Neuron (in vitro differentiated cells): ENCODE results near the gene ATCAY.

Source experiments
- H2AFZ ChIP-seq: one replicate; pipeline ENCODE4 v1.6.1; 2013; ENCODE audit warnings: low read depth, mild to moderate bottlenecking, inconsistent platforms, low read length, moderate library complexity
- H3K27me3 ChIP-seq: one replicate; pipeline ENCODE4 v1.6.1; 2013; ENCODE audit warnings: low read length; ENCODE audit not compliant: insufficient read depth
- H3K36me3 ChIP-seq: one replicate; pipeline ENCODE4 v1.6.1; 2013; ENCODE audit warnings: low read length; ENCODE audit not compliant: insufficient read depth
- H3K4me1 ChIP-seq: one replicate; pipeline ENCODE4 v1.6.1; 2013; ENCODE audit warnings: low read length; ENCODE audit not compliant: insufficient read depth
- H3K4me3 ChIP-seq: 2 replicates; pipeline ENCODE4 v1.5.1; 2013; ENCODE audit warnings: mild to moderate bottlenecking, low read length, moderate library complexity
- H3K9me3 ChIP-seq: one replicate; pipeline ENCODE4 v1.6.1; 2013; ENCODE audit warnings: low read length

Gene ATCAY

GRCh38 chr19:3842948-3843347 lies 37.5 kb upstream of the ATCAY start:
- Histone ChIP-seq H3K27me3 (no peaks in the 10 kb centered on the region), H3K36me3 (no peaks in the 10 kb centered on the region), H3K9me3 (no peaks in the 10 kb centered on the region), H3K4me1 (peaks cover 3% of the 10 kb centered on the region), H3K4me3 (no peak overlapping the region), H2AFZ (no peak overlapping the region)

DNA sequence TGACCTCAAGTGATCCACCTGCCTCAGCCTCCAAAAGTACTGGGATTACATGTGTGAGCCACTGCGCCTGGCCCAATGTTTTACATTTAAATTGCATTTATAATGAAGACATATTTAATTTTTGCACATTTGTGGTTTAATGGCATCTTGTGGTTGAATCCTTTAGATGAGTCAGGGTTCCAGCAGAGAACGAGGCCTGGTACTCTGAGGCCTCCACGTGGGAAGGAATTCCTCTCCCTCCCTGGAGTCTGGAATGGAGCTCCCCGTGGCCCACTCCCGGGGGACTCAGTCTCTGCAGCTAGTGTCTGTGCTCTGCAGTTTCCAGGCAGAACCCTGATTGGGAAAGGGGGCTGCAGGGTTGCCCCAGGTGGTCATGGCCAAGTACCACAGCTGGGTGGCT lies 35.9 kb upstream of the ATCAY start:
- H3K9me3 ChIP-seq: no peaks in the 10 kb centered on the region
- H3K36me3 ChIP-seq: no peaks in the 10 kb centered on the region
- no peaks in the 10 kb centered on the region for H3K27me3 ChIP-seq
- H3K4me1 ChIP-seq: peaks cover under 1% of the 10 kb centered on the region
- H3K4me3 ChIP-seq: no peak overlapping the region
- H2AFZ ChIP-seq: no peak overlapping the region

- H3K4me1 ChIP-seq: no peaks in the 10 kb centered on the region
- no peaks in the 10 kb centered on the region for H3K36me3 ChIP-seq
- H2AFZ ChIP-seq: no peak overlapping the region
- no peak overlapping the region for H3K4me3 ChIP-seq
- no peaks in the 10 kb centered on the region for H3K9me3 ChIP-seq
- no peaks in the 10 kb centered on the region for H3K27me3 ChIP-seq
These were observed 31.4 kb upstream of the ATCAY start for GRCh38 chr19:3849092-3849491.

- Histone ChIP-seq H3K9me3 (no peaks in the 10 kb centered on the region), H3K27me3 (no peaks in the 10 kb centered on the region), H3K4me1 (no peaks in the 10 kb centered on the region), H3K4me3 (no peak overlapping the region), H2AFZ (no peak overlapping the region), H3K36me3 (no peaks in the 10 kb centered on the region)
These were observed 30.7 kb upstream of the ATCAY start for GRCh38 chr19:3849787-3850186.

GRCh38 chr19:3850320-3850972 lies 30.0 kb upstream of the ATCAY start:
- no peak overlapping the region for H3K4me3 ChIP-seq
- no peaks in the 10 kb centered on the region for H3K9me3 ChIP-seq
- no peak overlapping the region for H2AFZ ChIP-seq
- H3K36me3 ChIP-seq: no peaks in the 10 kb centered on the region
- H3K4me1 ChIP-seq: no peaks in the 10 kb centered on the region
- no peaks in the 10 kb centered on the region for H3K27me3 ChIP-seq

- Histone ChIP-seq H3K9me3 (no peaks in the 10 kb centered on the region), H3K4me1 (no peaks in the 10 kb centered on the region), H3K4me3 (no peak overlapping the region), H2AFZ (no peak overlapping the region), H3K27me3 (no peaks in the 10 kb centered on the region), H3K36me3 (no peaks in the 10 kb centered on the region)
These were observed 29.0 kb upstream of the ATCAY start for GRCh38 chr19:3851254-3852176.

DNA sequence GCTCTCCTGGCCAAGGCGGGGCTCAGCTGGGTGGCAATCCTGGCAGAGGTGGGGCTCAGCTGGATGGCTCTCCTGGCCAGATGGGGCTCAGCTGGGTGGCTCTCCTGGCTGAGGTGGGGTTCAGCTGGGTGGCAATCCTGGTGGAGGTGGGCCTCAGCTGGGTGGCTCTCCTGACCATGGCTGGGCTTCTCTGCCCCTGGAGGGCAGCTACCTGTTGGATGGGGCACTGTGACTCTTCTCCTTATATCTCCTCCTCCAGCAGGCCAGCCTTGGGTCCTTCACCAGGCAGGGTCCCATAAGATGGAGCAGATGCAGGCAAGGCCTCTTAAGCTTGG lies 28.3 kb upstream of the ATCAY start:
- Histone ChIP-seq H3K4me1 (no peaks in the 10 kb centered on the region), H3K4me3 (no peak overlapping the region), H3K9me3 (no peaks in the 10 kb centered on the region), H3K36me3 (no peaks in the 10 kb centered on the region), H2AFZ (no peak overlapping the region), H3K27me3 (no peaks in the 10 kb centered on the region)

DNA sequence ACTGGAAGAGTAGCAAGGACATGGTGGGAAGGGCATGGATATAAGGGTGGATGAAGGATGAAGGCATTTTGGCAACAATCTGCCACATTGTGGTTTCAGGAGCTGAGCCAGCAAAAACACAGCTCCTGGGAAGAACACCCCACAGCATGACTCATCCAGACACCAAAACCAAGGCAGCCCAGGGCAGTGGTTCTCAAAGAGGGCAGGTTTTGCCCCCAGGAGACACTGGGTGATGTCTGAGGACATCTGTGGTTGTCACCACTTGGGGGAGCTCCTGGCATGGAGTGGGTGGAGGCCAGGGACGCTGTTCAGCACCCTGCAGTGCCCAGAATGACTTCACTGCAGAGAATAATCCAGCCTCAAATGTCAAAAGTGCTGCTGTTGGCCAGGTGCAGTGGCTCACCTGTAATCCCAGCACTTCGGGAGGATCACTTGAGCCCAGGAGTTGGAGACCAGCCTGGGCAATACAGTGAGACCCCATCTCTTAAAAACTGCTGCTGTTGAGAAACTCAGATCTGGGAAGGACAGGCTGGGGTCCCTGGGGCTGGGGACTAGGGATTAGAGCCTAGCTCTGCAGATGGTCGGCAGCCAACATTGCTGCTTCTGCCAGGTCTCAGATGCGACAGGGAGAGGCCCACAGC lies 27.8 kb upstream of the ATCAY start:
- no peak overlapping the region for H3K4me3 ChIP-seq
- H3K36me3 ChIP-seq: no peaks in the 10 kb centered on the region
- no peaks in the 10 kb centered on the region for H3K4me1 ChIP-seq
- no peak overlapping the region for H2AFZ ChIP-seq
- H3K27me3 ChIP-seq: no peaks in the 10 kb centered on the region
- no peaks in the 10 kb centered on the region for H3K9me3 ChIP-seq

DNA sequence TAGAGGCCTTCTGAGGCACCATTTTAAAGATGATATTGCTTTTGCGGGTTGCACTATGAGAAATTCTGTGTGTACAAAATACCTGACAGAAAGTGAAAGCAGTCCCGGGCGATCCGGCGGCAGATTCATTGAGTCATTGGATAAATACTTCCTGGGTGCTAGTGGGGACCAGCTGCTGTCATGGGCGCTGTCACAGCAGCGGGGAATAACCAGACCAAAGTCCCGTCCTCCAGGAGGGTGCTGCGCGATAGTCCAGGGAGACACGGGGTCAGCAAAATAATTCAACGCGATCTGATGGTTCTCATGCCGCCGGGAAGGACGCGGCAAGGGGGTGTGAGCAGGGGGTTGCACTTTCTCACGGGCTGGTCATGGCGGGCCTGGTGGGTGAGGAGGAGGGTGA lies 25.2 kb upstream of the ATCAY start:
- Histone ChIP-seq H2AFZ (no peak overlapping the region), H3K9me3 (no peaks in the 10 kb centered on the region), H3K4me3 (no peak overlapping the region), H3K27me3 (no peaks in the 10 kb centered on the region), H3K4me1 (no peaks in the 10 kb centered on the region), H3K36me3 (no peaks in the 10 kb centered on the region)

- no peaks in the 10 kb centered on the region for H3K9me3 ChIP-seq
- no peak overlapping the region for H3K4me3 ChIP-seq
- no peaks in the 10 kb centered on the region for H3K36me3 ChIP-seq
- no peaks in the 10 kb centered on the region for H3K4me1 ChIP-seq
- no peaks in the 10 kb centered on the region for H3K27me3 ChIP-seq
- no peak overlapping the region for H2AFZ ChIP-seq
These were observed 23.0 kb upstream of the ATCAY start for GRCh38 chr19:3857449-3858003.

DNA sequence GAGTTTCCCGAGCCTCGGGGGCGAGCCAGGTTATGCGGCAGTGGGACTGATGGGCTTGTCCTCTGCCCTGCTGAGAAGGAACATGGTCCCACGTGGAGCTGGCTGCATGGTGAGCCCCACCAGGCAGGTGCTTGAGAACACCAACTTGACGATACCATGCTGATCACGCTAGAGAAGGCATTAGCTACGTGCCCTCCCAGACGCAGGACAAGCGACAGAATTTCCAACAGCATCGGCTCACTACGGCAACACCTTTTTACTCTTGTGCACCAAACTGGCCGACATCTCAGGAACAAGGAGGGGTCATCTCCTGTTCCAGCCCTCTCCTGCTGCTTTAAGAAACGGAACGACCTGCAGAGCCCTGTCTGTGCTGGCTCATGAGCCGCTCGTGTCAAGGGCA lies 20.0 kb upstream of the ATCAY start:
- Histone ChIP-seq H3K27me3 (no peaks in the 10 kb centered on the region), H2AFZ (no peak overlapping the region), H3K9me3 (no peaks in the 10 kb centered on the region), H3K4me3 (no peak overlapping the region), H3K36me3 (no peaks in the 10 kb centered on the region), H3K4me1 (no peaks in the 10 kb centered on the region)

DNA sequence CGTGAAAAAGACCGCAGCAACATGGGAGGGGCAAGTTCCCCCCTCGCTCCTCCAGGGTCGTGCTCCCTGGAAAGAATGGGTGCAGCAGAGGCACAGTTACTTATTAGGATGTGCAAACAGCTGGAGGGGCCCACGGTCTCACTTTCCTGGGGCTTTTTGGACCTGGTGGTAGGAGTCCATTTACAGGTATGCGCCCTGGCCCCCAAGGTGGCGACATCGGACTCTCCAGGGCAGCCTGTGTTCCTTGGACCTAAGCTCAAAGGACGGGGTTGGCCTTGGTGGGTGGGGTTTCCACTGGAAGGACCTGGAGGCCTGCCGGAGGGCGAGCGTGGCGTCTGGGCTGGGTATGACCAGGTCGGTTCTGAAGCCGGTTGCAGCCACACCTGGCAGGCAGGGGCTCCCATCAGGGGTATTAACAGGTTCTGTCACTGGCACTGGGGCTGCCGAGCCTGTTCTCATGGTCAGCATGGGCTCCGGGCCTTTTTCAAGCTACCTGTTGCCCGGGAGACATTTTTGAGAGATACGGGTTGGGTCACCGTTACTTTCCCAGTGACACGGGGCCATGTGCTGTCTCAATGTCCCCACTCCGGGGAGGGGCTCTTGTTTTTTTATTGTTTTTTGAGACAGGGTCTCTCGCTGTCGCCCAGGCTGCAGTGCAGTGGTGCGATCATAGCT lies 17.5 kb upstream of the ATCAY start:
- Histone ChIP-seq H2AFZ (no peak overlapping the region), H3K4me1 (no peaks in the 10 kb centered on the region), H3K36me3 (no peaks in the 10 kb centered on the region), H3K27me3 (no peaks in the 10 kb centered on the region), H3K9me3 (no peaks in the 10 kb centered on the region), H3K4me3 (no peak overlapping the region)

GRCh38 chr19:3863648-3864047 lies 16.8 kb upstream of the ATCAY start:
- Histone ChIP-seq H3K27me3 (no peaks in the 10 kb centered on the region), H3K4me1 (peaks cover 4% of the 10 kb centered on the region), H2AFZ (no peak overlapping the region), H3K36me3 (no peaks in the 10 kb centered on the region), H3K4me3 (no peak overlapping the region), H3K9me3 (no peaks in the 10 kb centered on the region)
